Measurements from ENCODE around the gene CEP192. TPM values are rescaled to one million over a fixed set of nuclear protein-coding genes. Genes with fewer than 3 reads are reported as not detected.
A peak's percentile ranks its signal among the peaks of the same experiment; 100 is the strongest.

CEP192 gene
- polyA plus RNA-seq, 2 donors = 6.6 to 6.8 TPM

- Histone ChIP-seq H3K36me3 (ENCODE audit: control insufficient read depth in 2 of 2, insufficient read depth in 2 of 2, low read length in 1 of 2) (peaks cover 0 to under 1% of the 10 kb centered on the region in 2 donors), H3K9me3 (ENCODE audit: control insufficient read depth in 2 of 2, insufficient read depth in 1 of 2, low read depth in 1 of 2, low read length in 1 of 2) (no peaks in the 10 kb centered on the region), H3K27ac (ENCODE audit: low read depth in 2 of 2, low read length in 1 of 2) (no peak overlapping the region), H3K4me1 (ENCODE audit: control insufficient read depth in 2 of 2, insufficient read depth in 2 of 2, low read length in 1 of 2) (no peaks in the 10 kb centered on the region), H3K4me3 (ENCODE audit: low read depth in 1 of 2, low read length in 2 of 2) (no peak overlapping the region), H3K27me3 (ENCODE audit: control insufficient read depth in 1 of 2, insufficient read depth in 2 of 2, low read length in 2 of 2) (no peaks in the 10 kb centered on the region)
- WGBS, 2 donors = 84 to 86% methylated on average over 4 of the region's 4 CpGs
Observed at GRCh38 chr18:13120983-13121441, 129.8 kb downstream of the CEP192 start.

- Histone ChIP-seq H3K36me3 (ENCODE audit: control insufficient read depth in 2 of 2, insufficient read depth in 2 of 2, low read length in 1 of 2) (peaks cover 0 to 4% of the 10 kb centered on the region in 2 donors), H3K4me1 (ENCODE audit: control insufficient read depth in 2 of 2, insufficient read depth in 2 of 2, low read length in 1 of 2) (no peaks in the 10 kb centered on the region), H3K27me3 (ENCODE audit: control insufficient read depth in 1 of 2, insufficient read depth in 2 of 2, low read length in 2 of 2) (no peaks in the 10 kb centered on the region), H3K27ac (ENCODE audit: low read depth in 2 of 2, low read length in 1 of 2) (no peak overlapping the region), H3K4me3 (ENCODE audit: low read depth in 1 of 2, low read length in 2 of 2) (no peak overlapping the region), H3K9me3 (ENCODE audit: control insufficient read depth in 2 of 2, insufficient read depth in 1 of 2, low read depth in 1 of 2, low read length in 1 of 2) (no peaks in the 10 kb centered on the region)
- WGBS, 2 donors = 77 to 87% methylated on average over 8 of the region's 8 CpGs
Observed at GRCh38 chr18:13124411-13124810, 133.2 kb downstream of the CEP192 start.

GRCh38 chr18:13125191-13125590 is 134.0 kb downstream of the CEP192 start:
- no peak overlapping the region for H3K4me3 ChIP-seq (ENCODE audit: low read depth in 1 of 2, low read length in 2 of 2)
- no peaks in the 10 kb centered on the region for H3K9me3 ChIP-seq (ENCODE audit: control insufficient read depth in 2 of 2, insufficient read depth in 1 of 2, low read depth in 1 of 2, low read length in 1 of 2)
- 51 to 55% methylated on average over 5 of the region's 5 CpGs for WGBS, 2 donors
- no peak overlapping the region for H3K27ac ChIP-seq (ENCODE audit: low read depth in 2 of 2, low read length in 1 of 2)
- no peaks in the 10 kb centered on the region for H3K27me3 ChIP-seq (ENCODE audit: control insufficient read depth in 1 of 2, insufficient read depth in 2 of 2, low read length in 2 of 2)
- no peaks in the 10 kb centered on the region for H3K4me1 ChIP-seq (ENCODE audit: control insufficient read depth in 2 of 2, insufficient read depth in 2 of 2, low read length in 1 of 2)
- peaks cover 0 to 4% of the 10 kb centered on the region in 2 donors for H3K36me3 ChIP-seq (ENCODE audit: control insufficient read depth in 2 of 2, insufficient read depth in 2 of 2, low read length in 1 of 2)

GRCh38 chr18:13126966-13127598 is 135.9 kb downstream of the CEP192 start:
- H3K4me3 ChIP-seq (ENCODE audit: low read depth in 1 of 2, low read length in 2 of 2) = no peak overlapping the region
- WGBS, 2 donors = 91 to 93% methylated on average over 17 of the region's 17 CpGs
- no peaks in the 10 kb centered on the region for H3K27me3 ChIP-seq (ENCODE audit: control insufficient read depth in 1 of 2, insufficient read depth in 2 of 2, low read length in 2 of 2)
- H3K36me3 ChIP-seq (ENCODE audit: control insufficient read depth in 2 of 2, insufficient read depth in 2 of 2, low read length in 1 of 2) = peaks cover 0 to 4% of the 10 kb centered on the region in 2 donors
- no peak overlapping the region for H3K27ac ChIP-seq (ENCODE audit: low read depth in 2 of 2, low read length in 1 of 2)
- H3K9me3 ChIP-seq (ENCODE audit: control insufficient read depth in 2 of 2, insufficient read depth in 1 of 2, low read depth in 1 of 2, low read length in 1 of 2) = no peaks in the 10 kb centered on the region
- H3K4me1 ChIP-seq (ENCODE audit: control insufficient read depth in 2 of 2, insufficient read depth in 2 of 2, low read length in 1 of 2) = no peaks in the 10 kb centered on the region

- WGBS, 2 donors = 72 to 87% methylated on average over 6 of the region's 6 CpGs
- Histone ChIP-seq H3K36me3 (ENCODE audit: control insufficient read depth in 2 of 2, insufficient read depth in 2 of 2, low read length in 1 of 2) (peaks cover 0 to 4% of the 10 kb centered on the region in 2 donors), H3K9me3 (ENCODE audit: control insufficient read depth in 2 of 2, insufficient read depth in 1 of 2, low read depth in 1 of 2, low read length in 1 of 2) (no peaks in the 10 kb centered on the region), H3K27me3 (ENCODE audit: control insufficient read depth in 1 of 2, insufficient read depth in 2 of 2, low read length in 2 of 2) (no peaks in the 10 kb centered on the region), H3K4me3 (ENCODE audit: low read depth in 1 of 2, low read length in 2 of 2) (no peak overlapping the region), H3K4me1 (ENCODE audit: control insufficient read depth in 2 of 2, insufficient read depth in 2 of 2, low read length in 1 of 2) (peaks cover 0 to 4% of the 10 kb centered on the region in 2 donors), H3K27ac (ENCODE audit: low read depth in 2 of 2, low read length in 1 of 2) (no peak overlapping the region)
Observed at GRCh38 chr18:13131283-13131682, 140.1 kb downstream of the CEP192 start.

GRCh38 chr18:13134551-13135401 is 143.6 kb downstream of the CEP192 start:
- peaks cover 0 to 4% of the 10 kb centered on the region in 2 donors for H3K4me1 ChIP-seq (ENCODE audit: control insufficient read depth in 2 of 2, insufficient read depth in 2 of 2, low read length in 1 of 2)
- no peaks in the 10 kb centered on the region for H3K9me3 ChIP-seq (ENCODE audit: control insufficient read depth in 2 of 2, insufficient read depth in 1 of 2, low read depth in 1 of 2, low read length in 1 of 2)
- H3K36me3 ChIP-seq (ENCODE audit: control insufficient read depth in 2 of 2, insufficient read depth in 2 of 2, low read length in 1 of 2) = no peaks in the 10 kb centered on the region
- no peaks in the 10 kb centered on the region for H3K27me3 ChIP-seq (ENCODE audit: control insufficient read depth in 1 of 2, insufficient read depth in 2 of 2, low read length in 2 of 2)
- H3K4me3 ChIP-seq (ENCODE audit: low read depth in 1 of 2, low read length in 2 of 2) = no peak overlapping the region
- WGBS, 2 donors = 93 to 96% methylated on average over 51 to 52 of the region's 52 CpGs
- H3K27ac ChIP-seq (ENCODE audit: low read depth in 2 of 2, low read length in 1 of 2) = no peak overlapping the region

GRCh38 chr18:13136056-13136903 is 145.1 kb downstream of the CEP192 start:
- H3K36me3 ChIP-seq (ENCODE audit: control insufficient read depth in 2 of 2, insufficient read depth in 2 of 2, low read length in 1 of 2) = no peaks in the 10 kb centered on the region
- WGBS, 2 donors = 20 to 32% methylated on average over 51 of the region's 51 CpGs
- no peaks in the 10 kb centered on the region for H3K9me3 ChIP-seq (ENCODE audit: control insufficient read depth in 2 of 2, insufficient read depth in 1 of 2, low read depth in 1 of 2, low read length in 1 of 2)
- peak overlapping the region; percentile 60 to 65 for H3K4me3 ChIP-seq (ENCODE audit: low read depth in 1 of 2, low read length in 2 of 2)
- peak overlapping the region in 1 of 2 donors; percentile 20 for H3K27ac ChIP-seq (ENCODE audit: low read depth in 2 of 2, low read length in 1 of 2)
- H3K4me1 ChIP-seq (ENCODE audit: control insufficient read depth in 2 of 2, insufficient read depth in 2 of 2, low read length in 1 of 2) = peaks cover 0 to 4% of the 10 kb centered on the region in 2 donors
- no peaks in the 10 kb centered on the region for H3K27me3 ChIP-seq (ENCODE audit: control insufficient read depth in 1 of 2, insufficient read depth in 2 of 2, low read length in 2 of 2)

GRCh38 chr18:13136904-13137669 is 145.9 kb downstream of the CEP192 start:
- H3K4me3 ChIP-seq (ENCODE audit: low read depth in 1 of 2, low read length in 2 of 2) = peak overlapping the region; percentile 60 to 65
- H3K27ac ChIP-seq (ENCODE audit: low read depth in 2 of 2, low read length in 1 of 2) = peak overlapping the region; percentile 5 to 20
- peaks cover 0 to 4% of the 10 kb centered on the region in 2 donors for H3K4me1 ChIP-seq (ENCODE audit: control insufficient read depth in 2 of 2, insufficient read depth in 2 of 2, low read length in 1 of 2)
- 1 to 12% methylated on average over 65 to 74 of the region's 74 CpGs for WGBS, 2 donors
- H3K36me3 ChIP-seq (ENCODE audit: control insufficient read depth in 2 of 2, insufficient read depth in 2 of 2, low read length in 1 of 2) = no peaks in the 10 kb centered on the region
- no peaks in the 10 kb centered on the region for H3K9me3 ChIP-seq (ENCODE audit: control insufficient read depth in 2 of 2, insufficient read depth in 1 of 2, low read depth in 1 of 2, low read length in 1 of 2)
- no peaks in the 10 kb centered on the region for H3K27me3 ChIP-seq (ENCODE audit: control insufficient read depth in 1 of 2, insufficient read depth in 2 of 2, low read length in 2 of 2)

Data from esophagus (tissue), 2 donors.